Right atrium auricular region (tissue), 2 donors: ENCODE data around the gene DHDDS. TPM values are rescaled to one million over a fixed set of nuclear protein-coding genes. Genes with fewer than 3 reads are reported as not detected.

ENCODE experiments used
- DNase-seq: peaks from one replicate; pipeline ENCODE4 v3.0.0-alpha.2; 2019; ENCODE audit warnings: low spot score
- H3K27ac ChIP-seq, 2 donors: fragments of 200-600 bp; sonication (generic); 1 replicate in 1 of 2; 2 replicates in 1 of 2; pipeline ENCODE4 v1.5.1; 2016 to 2019
- H3K27me3 ChIP-seq, 2 donors: fragments of 200-600 bp; sonication (generic); one replicate each; pipeline versions ENCODE4 v1.5.1 to v1.6.0; 2017 to 2019
- H3K36me3 ChIP-seq: fragments of 200-600 bp; sonication (generic); one replicate; pipeline ENCODE4 v1.5.1; 2016
- H3K4me1 ChIP-seq, 2 donors: fragments of 200-600 bp; sonication (generic); one replicate each; pipeline versions ENCODE4 v1.5.1 to v1.6.0; 2017 to 2019
- H3K4me3 ChIP-seq, 2 donors: fragments of 200-600 bp; sonication (generic); 1 replicate in 1 of 2; 2 replicates in 1 of 2; pipeline ENCODE4 v1.5.1; 2017 to 2019; ENCODE audit warnings: mild to moderate bottlenecking in 1 of 2, moderate library complexity in 1 of 2
- H3K9me3 ChIP-seq, 2 donors: fragments of 200-600 bp; sonication (generic); one replicate each; pipeline ENCODE4 v1.5.1; 2019
- total RNA-seq, 2 donors: library from RNA; depleted of rRNA; stranded (reverse); fragments of >200 nt; gene quantifications; one replicate each; pipeline ENCODE4 v1.1.0, GENCODE V29; 2016
- TF ChIP-seq, protein P1 (sequence below), 2 donors: fragments of 200-600 bp; sonication (generic); IDR thresholded peaks; one replicate each; pipeline ENCODE4 v1.5.1; 2019; ENCODE audit warnings: antibody characterized with exemption in 2 of 2

Gene DHDDS
- total RNA-seq, 2 donors from 2014 or later, result 24.2 to 33.3 TPM

DNA sequence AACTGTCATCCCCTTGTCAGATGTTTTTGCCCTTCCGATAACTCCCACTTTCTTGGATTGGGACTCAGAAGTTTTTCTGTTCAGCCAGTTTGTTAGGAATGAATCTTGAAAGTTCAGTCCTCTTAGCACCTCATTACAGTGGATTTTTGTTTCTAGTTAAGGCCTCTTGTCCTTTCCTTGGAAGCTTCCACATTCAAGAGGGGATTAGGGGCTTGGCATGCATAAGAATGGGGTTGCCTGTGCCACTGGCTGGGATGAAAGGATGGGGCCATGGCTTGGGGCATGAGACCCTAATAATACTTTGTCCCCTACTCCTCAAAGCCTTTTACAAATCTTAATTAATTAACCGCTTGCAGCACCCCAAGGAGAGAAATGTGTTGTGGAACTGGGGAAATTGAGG, 2.4 kb upstream of the DHDDS start:
- Histone ChIP-seq H3K4me3 (no peak overlapping the region), H3K4me1 (peaks cover 0 to 27% of the 10 kb centered on the region in 2 donors), H3K27me3 (no peaks in the 10 kb centered on the region)

DNA sequence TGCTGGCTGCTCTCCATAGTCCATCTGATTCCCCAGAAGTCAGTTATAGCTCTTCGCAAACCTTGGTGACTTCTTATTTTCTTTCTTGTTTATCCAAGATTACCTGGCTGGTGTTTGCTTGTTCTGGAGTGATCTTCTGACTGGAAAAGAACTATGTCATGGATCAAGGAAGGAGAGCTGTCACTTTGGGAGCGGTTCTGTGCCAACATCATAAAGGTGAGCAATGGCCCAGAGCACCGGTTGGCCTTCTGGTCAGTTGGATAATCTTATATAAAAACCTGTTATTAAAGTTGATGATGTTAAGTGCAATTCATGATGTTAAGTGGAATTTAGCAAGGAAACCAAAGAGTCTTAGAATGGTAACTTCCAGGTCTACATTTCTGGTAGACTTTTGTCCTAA, 672 bp downstream of the DHDDS start:
- Histone ChIP-seq H3K36me3 (peaks cover 17% of the 10 kb centered on the region), H3K9me3 (no peaks in the 10 kb centered on the region), H3K27me3 (no peaks in the 10 kb centered on the region), H3K27ac (peak overlapping the region; percentile 70 to 74), H3K4me3 (peak overlapping the region; percentile 69 to 73), H3K4me1 (peaks cover 0 to 27% of the 10 kb centered on the region in 2 donors)
- DNase-seq, result no peak
- TF ChIP-seq, protein P1, sequence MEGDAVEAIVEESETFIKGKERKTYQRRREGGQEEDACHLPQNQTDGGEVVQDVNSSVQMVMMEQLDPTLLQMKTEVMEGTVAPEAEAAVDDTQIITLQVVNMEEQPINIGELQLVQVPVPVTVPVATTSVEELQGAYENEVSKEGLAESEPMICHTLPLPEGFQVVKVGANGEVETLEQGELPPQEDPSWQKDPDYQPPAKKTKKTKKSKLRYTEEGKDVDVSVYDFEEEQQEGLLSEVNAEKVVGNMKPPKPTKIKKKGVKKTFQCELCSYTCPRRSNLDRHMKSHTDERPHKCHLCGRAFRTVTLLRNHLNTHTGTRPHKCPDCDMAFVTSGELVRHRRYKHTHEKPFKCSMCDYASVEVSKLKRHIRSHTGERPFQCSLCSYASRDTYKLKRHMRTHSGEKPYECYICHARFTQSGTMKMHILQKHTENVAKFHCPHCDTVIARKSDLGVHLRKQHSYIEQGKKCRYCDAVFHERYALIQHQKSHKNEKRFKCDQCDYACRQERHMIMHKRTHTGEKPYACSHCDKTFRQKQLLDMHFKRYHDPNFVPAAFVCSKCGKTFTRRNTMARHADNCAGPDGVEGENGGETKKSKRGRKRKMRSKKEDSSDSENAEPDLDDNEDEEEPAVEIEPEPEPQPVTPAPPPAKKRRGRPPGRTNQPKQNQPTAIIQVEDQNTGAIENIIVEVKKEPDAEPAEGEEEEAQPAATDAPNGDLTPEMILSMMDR (IDR thresholded peaks at IDR 0.05), result no peak

More for the DNA sequence above, 2.4 kb upstream of the DHDDS start:
- DNase-seq, result no peak
- Histone ChIP-seq H3K9me3 (no peaks in the 10 kb centered on the region), H3K27ac (no peak overlapping the region), H3K36me3 (no peaks in the 10 kb centered on the region)
- TF ChIP-seq, protein P1 (IDR thresholded peaks at IDR 0.05), result no peak

DNA sequence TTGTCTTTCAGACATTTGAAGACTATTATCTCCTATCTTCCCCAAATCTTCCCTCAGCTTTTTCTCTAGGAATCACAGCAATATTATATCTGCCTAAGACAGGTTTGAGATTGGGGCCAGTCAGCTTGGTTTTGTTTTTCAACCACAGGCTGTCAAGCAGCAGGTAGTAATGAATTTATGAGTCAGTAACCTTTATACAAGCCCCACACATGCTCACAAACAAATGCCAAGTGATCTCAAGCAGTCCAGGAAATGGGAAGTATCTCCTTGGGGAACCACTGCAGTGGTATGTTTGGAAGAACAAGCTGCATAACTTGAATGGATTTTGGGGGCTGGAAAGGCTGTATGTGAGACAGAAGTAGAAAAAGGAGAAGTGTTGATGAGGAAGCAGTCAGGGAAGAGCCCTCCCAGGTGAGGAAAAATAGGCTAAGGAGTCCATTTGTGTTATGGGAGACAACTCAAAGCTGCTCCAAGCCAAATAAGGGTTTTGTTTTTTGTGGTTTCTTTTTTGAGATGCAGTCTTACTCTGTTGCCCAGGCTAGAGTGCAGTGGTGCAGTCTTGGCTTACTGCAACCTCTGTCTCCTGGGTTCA, 2.1 kb downstream of the DHDDS start:
- TF ChIP-seq, protein P1 (IDR thresholded peaks at IDR 0.05), result no peak
- no peak for DNase-seq
- peaks cover 0 to 27% of the 10 kb centered on the region in 2 donors for H3K4me1 ChIP-seq
- H3K4me3 ChIP-seq, result no peak overlapping the region
- peaks cover 31% of the 10 kb centered on the region for H3K36me3 ChIP-seq
- H3K27me3 ChIP-seq, result no peaks in the 10 kb centered on the region
- no peak overlapping the region for H3K27ac ChIP-seq
- no peaks in the 10 kb centered on the region for H3K9me3 ChIP-seq

DNA sequence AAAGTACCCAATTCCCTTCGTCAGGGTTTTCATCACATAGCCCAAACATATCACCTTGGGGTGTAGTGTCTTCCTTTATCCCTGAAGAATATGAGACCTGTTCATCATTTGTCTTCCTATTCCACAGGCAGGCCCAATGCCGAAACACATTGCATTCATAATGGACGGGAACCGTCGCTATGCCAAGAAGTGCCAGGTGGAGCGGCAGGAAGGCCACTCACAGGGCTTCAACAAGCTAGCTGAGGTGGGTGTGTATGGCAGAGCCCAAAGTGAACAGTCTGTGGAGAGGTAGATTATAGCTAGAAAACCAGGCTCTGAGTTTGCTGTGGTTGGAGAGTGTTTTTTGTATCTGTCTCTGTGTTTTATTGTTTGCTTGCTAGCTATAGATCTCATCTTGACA, 5.9 kb downstream of the DHDDS start:
- no peak for DNase-seq
- no peaks in the 10 kb centered on the region for H3K27me3 ChIP-seq
- no peaks in the 10 kb centered on the region for H3K9me3 ChIP-seq
- H3K36me3 ChIP-seq, result peaks cover 69% of the 10 kb centered on the region
- no peak overlapping the region for H3K4me3 ChIP-seq
- peaks cover 0 to 15% of the 10 kb centered on the region in 2 donors for H3K4me1 ChIP-seq
- TF ChIP-seq, protein P1 (IDR thresholded peaks at IDR 0.05), result no peak
- H3K27ac ChIP-seq, result no peak overlapping the region

DNA sequence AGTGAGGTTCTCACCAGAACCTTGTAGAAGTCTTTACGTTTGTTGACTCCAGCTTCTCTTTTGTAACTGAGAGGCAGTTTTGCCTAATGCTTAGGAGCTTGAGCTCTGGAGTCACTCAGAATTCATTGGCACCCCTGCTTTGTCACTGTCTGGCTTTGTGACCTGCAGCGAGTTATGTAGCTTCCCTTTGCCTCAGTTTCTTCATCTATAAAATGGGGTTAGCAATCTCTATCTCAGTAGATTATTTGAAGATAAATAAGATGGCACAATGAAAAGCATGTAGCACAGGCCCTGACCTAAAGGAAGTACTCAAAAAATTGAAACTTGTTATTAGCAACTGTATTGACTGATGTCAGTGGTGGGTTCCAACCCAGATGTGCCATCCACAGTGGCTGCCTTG, 8.1 kb downstream of the DHDDS start:
- H3K36me3 ChIP-seq, result peaks cover 89% of the 10 kb centered on the region
- H3K27ac ChIP-seq, result no peak overlapping the region
- TF ChIP-seq, protein P1 (IDR thresholded peaks at IDR 0.05), result no peak
- H3K27me3 ChIP-seq, result no peaks in the 10 kb centered on the region
- no peak for DNase-seq
- no peak overlapping the region for H3K4me3 ChIP-seq
- no peaks in the 10 kb centered on the region for H3K9me3 ChIP-seq
- no peaks in the 10 kb centered on the region for H3K4me1 ChIP-seq

DNA sequence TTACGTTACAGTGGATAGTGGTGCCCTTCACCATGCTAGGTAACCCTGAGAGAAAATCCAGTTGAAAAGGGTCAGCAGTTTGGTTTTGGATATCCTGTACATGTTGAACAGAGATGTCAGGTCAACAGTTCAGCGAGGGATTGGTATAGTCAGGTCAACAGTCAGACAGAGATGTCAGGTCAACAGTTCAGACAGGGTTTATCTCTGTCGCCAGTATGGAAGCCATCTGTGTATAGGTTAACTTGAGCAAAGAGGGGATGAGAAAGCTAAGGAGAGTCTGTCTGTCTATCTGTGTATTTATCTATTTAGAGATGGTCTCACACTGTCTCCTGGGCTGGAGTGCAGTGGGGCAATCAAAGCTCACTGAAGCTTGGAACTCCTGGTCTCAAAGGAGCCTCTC, 17.7 kb downstream of the DHDDS start:
- DNase-seq, result no peak
- TF ChIP-seq, protein P1 (IDR thresholded peaks at IDR 0.05), result no peak
- H3K4me1 ChIP-seq, result no peaks in the 10 kb centered on the region

More for the DNA sequence above, 17.7 kb downstream of the DHDDS start:
- H3K27ac ChIP-seq, result no peak overlapping the region
- no peak overlapping the region for H3K4me3 ChIP-seq
- no peaks in the 10 kb centered on the region for H3K9me3 ChIP-seq
- no peaks in the 10 kb centered on the region for H3K27me3 ChIP-seq
- peaks cover 45% of the 10 kb centered on the region for H3K36me3 ChIP-seq
